K562 (cell line): ENCODE data around the gene TMEM120A. TPM values are rescaled to one million over a fixed set of nuclear protein-coding genes. Genes with fewer than 3 reads are reported as not detected.

Experiments used
- CREB1 ChIP-seq, 2 experiments: sonication (generic) in 1 of 2; formaldehyde crosslinking in 1 of 2; IDR thresholded peaks; 2 replicates each; pipeline versions ENCODE4 v1.6.1 to v1.8.0; 2012 to 2022; ENCODE audit warnings: inconsistent platforms in 1 of 2, mild to moderate bottlenecking in 1 of 2, missing genetic modification reagents in 1 of 2, moderate library complexity in 1 of 2
- GABPB2 ChIP-seq: fragments of 250-450 bp; sonication (Bioruptor Pico); conservative IDR thresholded peaks from 2 replicates; pipeline ENCODE4 v1.5.1; 2021; ENCODE audit warnings: mild to moderate bottlenecking
- HEY1 ChIP-seq: fragments of 250-450 bp; sonication (Bioruptor Pico); IDR thresholded peaks from 2 replicates; pipeline ENCODE4 v1.5.0; 2020; ENCODE audit warnings: mild to moderate bottlenecking, moderate library complexity, borderline replicate concordance
- HNRNPL ChIP-seq: fragments of 200-400 bp; formaldehyde crosslinking; IDR thresholded peaks from 2 replicates; pipeline ENCODE4 v1.6.1; 2017; ENCODE audit warnings: low read depth, mild to moderate bottlenecking, low read length
- MECOM ChIP-seq: fragments of 250-450 bp; sonication (Bioruptor Pico); IDR thresholded peaks from 2 replicates; pipeline ENCODE4 v1.8.0; 2022; ENCODE audit warnings: inconsistent platforms
- MXD1 ChIP-seq: fragments of 250-450 bp; sonication (Bioruptor Pico); IDR thresholded peaks from 2 replicates; pipeline ENCODE4 v1.8.0; 2021; ENCODE audit warnings: borderline replicate concordance, mild to moderate bottlenecking, moderate library complexity; ENCODE audit not compliant: poor library complexity, severe bottlenecking
- MYBL2 ChIP-seq, 2 experiments: fragments of 450-650 bp in 1 of 2; sonication (generic) in 1 of 2; formaldehyde crosslinking in 1 of 2; IDR thresholded peaks; 2 replicates each; pipeline versions ENCODE4 v1.6.1 to v1.8.1; 2017 to 2022; ENCODE audit warnings: borderline replicate concordance in 1 of 2, inconsistent platforms in 1 of 2, low read depth in 1 of 2, mild to moderate bottlenecking in 1 of 2, missing genetic modification reagents in 1 of 2, moderate library complexity in 1 of 2
- RBM15 ChIP-seq: fragments of 200-400 bp; formaldehyde crosslinking; IDR thresholded peaks from 2 replicates; pipeline ENCODE4 v1.6.1; 2018; ENCODE audit warnings: mild to moderate bottlenecking, low read length, moderate library complexity; ENCODE audit not compliant: insufficient read depth
- TGIF2 ChIP-seq: sonication (generic); formaldehyde crosslinking; IDR thresholded peaks from 2 replicates; pipeline ENCODE4 v1.8.1; 2022; ENCODE audit warnings: mild to moderate bottlenecking, missing genetic modification reagents, moderate library complexity
- THAP7 ChIP-seq: fragments of 250-450 bp; sonication (Bioruptor Pico); IDR thresholded peaks from 2 replicates; pipeline ENCODE4 v1.5.0; 2021
- XRCC3 ChIP-seq: fragments of 450-650 bp; IDR thresholded peaks from 2 replicates; pipeline ENCODE4 v1.6.1; 2017; ENCODE audit warnings: mild to moderate bottlenecking, moderate library complexity
- ZNF354B ChIP-seq: fragments of 250-450 bp; sonication (Bioruptor Pico); IDR thresholded peaks from 2 replicates; pipeline ENCODE4 v1.4.0; 2020
- ZNF551 ChIP-seq: fragments of 250-450 bp; sonication (Bioruptor Pico); IDR thresholded peaks from 2 replicates; pipeline ENCODE4 v1.5.0; 2021; ENCODE audit warnings: mild to moderate bottlenecking, moderate library complexity
- polyA plus RNA-seq, 8 experiments: library from polyadenylated mRNA; depleted of rRNA in 4 of 8; stranded (reverse) in 5 of 8; unstranded in 3 of 8; fragments of >200 nt; fragmentation: Nextera tagmentation in 2 of 8; fragmentation: Illumina TruSeq in 1 of 8; extraction: Ambion mirVana in 2 of 8; extraction: Trizol in 1 of 8; gene quantifications; 2 replicates each; pipeline versions ENCODE4 v1.2.1 to v1.2.3, GENCODE V29; 2011 to 2014; ENCODE audit warnings: inconsistent platforms in 1 of 8, missing spikeins in 1 of 8
- total RNA-seq, 7 experiments: library from RNA; depleted of rRNA in 6 of 7; stranded (reverse); fragments of >200 nt in 6 of 7; fragmentation: Illumina TruSeq in 2 of 7; extraction: Trizol in 2 of 7; gene quantifications; 2 replicates each; pipeline versions ENCODE4 v1.2.1 to v1.2.3, GENCODE V29; 2011 to 2021; ENCODE audit warnings: low replicate concordance in 1 of 7

The TMEM120A gene
- total and polyA plus RNA-seq, 9 of the 15 experiments (the other 6 are each of a cell fraction or from before 2014, with no cell fraction given) = 2.3 to 90.2 (median 22.9) TPM

- TF ChIP-seq MXD1 (CRISPR knock-in tag) (no peak), MYBL2 (IDR thresholded peaks at IDR 0.05; ENCODE audit: low read depth) (no peak), MYBL2 (CRISPR knock-in tag; IDR thresholded peaks at IDR 0.05; ENCODE audit: borderline replicate concordance) (no peak), XRCC3 (no peak), MECOM (CRISPR knock-in tag) (no peak), TGIF2 (CRISPR knock-in tag) (no peak), HEY1 (CRISPR knock-in tag) (no peak), THAP7 (CRISPR knock-in tag) (no peak), ZNF354B (CRISPR knock-in tag) (no peak), HNRNPL (no peak), GABPB2 (CRISPR knock-in tag) (no peak), RBM15 (no peak), CREB1 (IDR thresholded peaks at IDR 0.05) (no peak), CREB1 (CRISPR knock-in tag; IDR thresholded peaks at IDR 0.05) (no peak), ZNF551 (no peak)
Observed at GRCh38 chr7:76022026-76022780, 27.8 kb upstream of the TMEM120A start (continued).
